NCI-H187 treated with DMSO at 0.1 percent for 48 hours (cell line): ENCODE measurements around the gene ACER3.

Source experiments
- DNase-seq: peaks from one replicate; lab custom pipeline; 2025; lab: John Stamatoyannopoulos, UW

The ACER3 gene

DNA sequence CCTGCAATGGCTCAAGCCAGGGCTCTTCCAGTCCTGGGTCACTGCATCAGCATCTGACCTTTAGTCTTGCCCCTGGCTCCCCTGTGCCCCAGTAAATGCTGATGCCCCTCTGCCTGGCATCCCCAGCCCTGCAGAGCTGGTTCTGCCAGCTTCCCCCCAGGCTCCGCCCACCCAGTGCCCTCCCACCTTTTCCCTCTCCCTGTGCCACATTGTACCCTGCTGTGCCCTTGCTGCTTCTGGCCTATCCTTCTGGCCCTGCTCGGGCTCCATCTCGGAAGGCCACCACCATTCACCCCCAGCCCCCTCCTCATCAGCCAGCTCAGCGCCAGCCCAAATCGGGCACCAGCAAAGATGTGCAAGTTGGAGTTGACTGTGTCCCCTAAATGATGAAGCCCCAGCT lies 213.5 kb downstream of the ACER3 start:
- no peak for DNase-seq

GRCh38 chr11:77074626-77075221 lies 214.0 kb downstream of the ACER3 start:
- DNase-seq = no peak

DNA sequence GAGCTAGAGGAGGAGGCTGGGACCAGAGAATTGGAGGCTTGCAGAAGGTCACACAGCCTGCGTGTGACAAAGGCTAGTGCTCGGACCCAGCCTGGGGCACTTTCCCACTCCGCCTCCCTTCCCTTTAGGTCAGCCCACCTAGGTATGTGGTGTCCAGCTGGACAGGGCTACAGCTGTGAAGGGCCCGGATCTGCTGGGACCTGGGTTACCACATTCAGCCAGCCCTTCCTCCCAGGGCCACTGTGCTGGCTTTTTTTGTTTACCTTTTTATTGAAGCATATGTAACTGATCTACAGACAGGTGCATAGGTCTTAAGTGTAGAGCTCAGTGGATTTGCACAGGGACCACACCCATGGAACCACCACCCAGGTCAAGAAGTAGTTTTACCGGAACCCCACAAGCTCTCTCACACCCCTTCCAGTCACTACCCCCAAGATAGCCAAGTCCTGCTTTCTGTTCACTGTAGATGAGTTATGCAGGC lies 214.7 kb downstream of the ACER3 start:
- no peak for DNase-seq
